Measurements from ENCODE around the gene ZNF446.
"Not testable (repeated sequence)": the region's sequence is repeated elsewhere in the genome, so short reads cannot be mapped to it uniquely, and the experiment has no call there.

Gene ZNF446

DNA sequence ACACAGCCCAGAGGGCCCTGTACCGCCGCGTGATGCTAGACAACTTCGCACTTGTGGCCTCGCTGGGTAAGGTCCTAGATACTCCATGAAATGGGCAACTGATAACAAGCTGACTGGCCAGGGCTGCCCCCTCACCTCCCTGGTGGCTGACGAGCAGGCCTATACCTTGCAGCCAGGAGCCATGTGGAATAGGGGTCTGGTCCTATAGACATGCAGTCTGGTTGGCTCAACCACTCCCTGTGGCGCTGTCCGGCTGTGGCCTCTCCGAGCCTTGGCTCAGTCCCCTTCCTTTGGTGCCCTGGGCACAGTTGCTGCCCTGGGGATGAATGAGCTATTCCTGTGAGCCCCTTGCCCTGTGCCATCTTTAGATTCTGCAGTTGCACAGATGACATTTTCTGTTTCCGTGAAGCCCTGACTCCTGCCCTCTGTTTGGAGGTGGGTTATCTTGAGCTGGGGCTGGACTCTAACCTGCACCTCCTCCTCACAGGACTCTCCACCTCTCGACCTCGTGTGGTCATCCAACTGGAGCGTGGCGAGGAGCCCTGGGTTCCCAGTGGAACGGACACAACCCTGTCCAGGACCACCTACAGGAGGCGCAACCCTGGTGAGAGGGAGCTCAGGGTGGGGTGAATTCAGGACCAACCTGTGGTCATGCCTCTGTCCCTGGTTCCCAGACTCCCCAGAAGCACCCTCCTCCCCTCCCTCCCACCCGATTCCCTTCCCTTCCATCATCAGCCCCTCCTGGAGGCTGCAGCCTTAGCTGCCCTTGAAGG, 6.7 kb upstream of the ZNF446 start:
- no peak for DNase-seq (ENCODE audit: low read depth, low spot score)

DNA sequence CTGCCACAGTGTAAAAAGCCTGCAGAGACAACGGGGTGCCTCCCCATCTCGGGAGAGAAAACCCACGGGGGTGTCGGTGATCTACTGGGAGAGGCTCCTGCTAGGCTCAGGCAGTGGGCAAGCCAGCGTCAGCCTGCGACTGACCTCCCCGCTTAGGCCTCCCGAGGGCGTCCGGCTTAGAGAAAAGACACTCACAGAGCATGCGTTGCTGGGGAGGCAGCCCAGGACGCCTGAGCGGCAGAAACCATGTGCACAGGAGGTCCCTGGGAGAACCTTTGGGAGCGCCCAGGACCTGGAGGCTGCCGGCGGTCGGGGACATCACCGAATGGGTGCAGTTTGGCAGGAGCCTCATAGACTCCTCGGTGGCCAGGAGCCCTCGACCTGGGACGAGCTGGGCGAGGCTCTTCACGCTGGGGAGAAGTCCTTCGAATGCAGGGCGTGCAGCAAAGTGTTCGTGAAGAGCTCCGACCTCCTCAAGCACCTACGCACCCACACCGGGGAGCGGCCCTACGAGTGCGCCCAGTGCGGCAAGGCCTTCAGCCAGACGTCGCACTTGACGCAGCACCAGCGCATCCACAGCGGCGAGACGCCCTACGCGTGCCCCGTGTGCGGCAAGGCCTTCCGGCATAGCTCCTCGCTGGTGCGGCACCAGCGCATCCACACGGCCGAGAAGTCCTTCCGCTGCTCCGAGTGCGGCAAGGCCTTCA, 5.2 kb upstream of the ZNF446 start:
- not testable (repeated sequence) for DNase-seq (ENCODE audit: low read depth, low spot score)

DNA sequence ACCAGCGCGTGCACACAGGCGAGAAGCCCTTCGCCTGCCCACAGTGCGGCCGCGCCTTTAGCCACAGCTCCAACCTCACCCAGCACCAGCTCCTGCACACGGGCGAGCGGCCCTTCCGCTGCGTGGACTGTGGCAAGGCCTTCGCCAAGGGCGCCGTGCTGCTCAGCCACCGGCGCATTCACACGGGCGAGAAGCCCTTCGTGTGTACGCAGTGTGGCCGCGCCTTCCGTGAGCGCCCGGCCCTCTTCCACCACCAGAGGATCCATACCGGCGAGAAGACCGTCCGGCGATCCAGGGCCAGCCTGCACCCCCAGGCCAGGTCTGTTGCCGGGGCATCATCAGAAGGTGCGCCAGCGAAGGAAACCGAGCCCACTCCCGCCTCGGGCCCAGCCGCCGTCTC, 4.4 kb upstream of the ZNF446 start:
- DNase-seq (ENCODE audit: low read depth, low spot score): no peak

DNA sequence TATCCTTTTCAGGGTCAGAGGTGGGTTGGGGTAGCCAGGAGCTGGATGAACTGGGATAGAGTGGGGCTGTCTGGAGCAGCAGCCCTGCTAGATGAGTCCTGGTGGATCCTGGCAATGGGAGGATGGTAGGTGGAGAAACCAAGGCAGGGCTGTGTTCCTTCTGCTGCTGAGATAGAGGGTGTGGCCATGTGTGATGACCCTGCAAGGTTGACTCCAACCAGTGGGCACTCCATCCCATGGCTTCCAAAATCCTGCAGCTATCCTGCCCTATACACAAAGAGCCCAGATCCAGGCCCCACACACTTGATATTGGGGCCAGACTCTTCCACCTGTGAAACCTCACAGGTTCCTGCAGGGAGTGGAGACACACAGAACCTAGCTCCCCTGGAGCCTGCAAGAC, 2.4 kb upstream of the ZNF446 start:
- DNase-seq (ENCODE audit: low read depth, low spot score): no peak

DNA sequence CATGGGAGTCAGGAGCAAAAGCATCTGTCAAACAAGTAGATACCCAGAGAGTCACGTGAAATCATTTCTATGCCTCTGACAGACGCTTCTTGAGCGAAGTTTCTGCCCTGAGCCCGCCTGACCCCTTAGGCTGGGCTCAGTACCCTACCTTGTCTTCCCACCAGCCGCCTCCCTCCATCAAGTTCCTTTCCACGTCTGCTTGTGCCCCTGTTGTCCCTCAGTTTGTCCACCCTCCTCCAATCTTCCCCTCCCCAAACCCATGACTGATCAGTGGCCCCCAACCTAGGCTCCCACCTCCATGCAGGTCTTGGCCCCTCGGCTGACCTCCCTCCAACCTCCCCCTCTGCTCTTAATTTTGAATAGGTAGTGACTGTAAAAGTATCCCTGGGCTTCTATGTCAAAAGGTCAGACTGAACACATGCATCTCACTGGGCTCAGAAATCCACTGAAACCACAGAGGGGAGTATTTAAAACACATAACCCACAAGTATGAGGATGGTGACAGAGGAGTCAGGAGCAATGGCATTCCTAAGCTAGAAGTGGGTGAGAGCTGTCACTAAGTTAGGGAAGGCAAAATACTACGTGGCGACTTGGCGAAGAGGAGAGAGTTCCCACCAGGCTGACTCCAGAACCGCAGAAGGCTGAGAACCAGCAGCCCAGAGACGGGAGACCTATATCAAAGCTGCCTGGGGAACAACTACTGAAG, 1.7 kb upstream of the ZNF446 start:
- no peak for DNase-seq (ENCODE audit: low read depth, low spot score)

DNA sequence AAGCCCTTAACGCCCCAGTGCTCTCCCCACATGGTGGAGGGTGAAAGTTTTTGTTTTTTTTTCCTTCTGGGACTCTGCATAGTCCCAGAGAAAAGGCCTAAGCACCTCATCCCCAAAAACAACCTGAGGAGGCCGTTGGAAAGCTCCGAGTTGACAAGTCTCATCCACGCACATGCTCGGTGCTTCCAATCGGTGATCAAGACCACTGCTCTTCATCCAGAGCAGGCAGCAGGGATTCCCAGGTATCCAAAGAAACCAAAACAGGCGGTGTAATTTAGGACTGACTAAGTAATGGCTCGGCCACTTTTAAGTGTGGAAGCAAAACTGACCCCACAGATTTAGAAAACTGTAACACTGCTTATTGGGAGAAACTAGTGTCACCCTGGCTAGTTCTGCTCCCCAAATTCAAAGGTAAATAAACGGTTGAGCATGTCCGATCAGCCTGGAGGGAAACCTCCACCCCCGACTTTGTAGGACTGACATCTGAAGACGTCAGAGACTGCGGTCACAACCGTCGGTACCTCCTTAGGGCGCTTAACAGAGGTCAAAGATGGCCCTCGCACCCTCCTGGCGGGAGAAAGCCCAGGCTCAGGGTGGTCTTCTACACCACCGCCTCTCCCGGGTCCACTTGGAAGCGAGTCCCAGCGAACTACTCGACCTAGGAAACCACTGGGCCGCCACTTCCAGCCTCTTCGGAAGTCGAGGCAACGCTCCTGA, 997 bp upstream of the ZNF446 start:
- no peak for DNase-seq (ENCODE audit: low read depth, low spot score)

DNA sequence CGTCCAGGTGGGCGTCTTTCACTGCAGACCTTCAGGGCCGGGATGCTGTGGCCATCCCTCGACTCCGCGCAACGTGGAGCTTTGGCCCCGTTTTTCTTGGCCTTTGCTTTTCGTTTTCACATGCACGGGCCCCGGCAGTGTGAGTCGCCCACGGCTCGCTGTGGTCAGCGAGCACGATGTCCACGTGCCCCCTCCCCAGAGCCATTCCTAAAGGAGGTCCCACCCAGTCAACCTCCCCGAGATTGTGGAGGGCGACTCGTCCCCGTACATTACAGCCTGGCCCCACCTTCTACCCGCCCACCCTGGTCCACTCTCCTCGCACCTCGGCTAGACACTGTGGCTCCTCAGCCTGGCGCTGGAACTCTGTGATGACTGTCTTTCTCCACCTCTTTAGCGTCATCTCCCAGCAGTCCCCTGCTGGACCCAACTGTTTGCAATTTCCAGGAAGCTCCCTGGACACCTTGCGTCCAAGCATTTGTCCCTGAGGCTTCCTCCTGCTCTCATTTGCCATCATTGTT, 405 bp downstream of the ZNF446 start:
- DNase-seq (ENCODE audit: low read depth, low spot score): no peak

DNA sequence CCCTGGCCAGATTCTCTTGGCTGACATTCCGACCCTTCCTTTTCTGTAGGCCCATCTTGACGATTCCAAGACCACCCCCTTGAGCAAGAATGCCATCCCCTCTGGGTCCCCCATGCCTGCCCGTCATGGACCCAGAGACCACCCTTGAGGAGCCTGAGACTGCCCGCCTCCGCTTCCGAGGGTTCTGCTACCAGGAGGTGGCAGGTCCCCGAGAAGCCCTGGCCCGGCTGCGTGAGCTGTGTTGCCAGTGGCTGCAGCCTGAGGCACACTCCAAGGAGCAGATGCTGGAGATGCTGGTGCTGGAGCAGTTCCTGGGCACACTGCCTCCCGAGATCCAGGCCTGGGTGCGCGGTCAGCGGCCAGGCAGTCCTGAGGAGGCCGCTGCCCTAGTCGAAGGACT, 978 bp downstream of the ZNF446 start:
- no peak for DNase-seq (ENCODE audit: low read depth, low spot score)

DNA sequence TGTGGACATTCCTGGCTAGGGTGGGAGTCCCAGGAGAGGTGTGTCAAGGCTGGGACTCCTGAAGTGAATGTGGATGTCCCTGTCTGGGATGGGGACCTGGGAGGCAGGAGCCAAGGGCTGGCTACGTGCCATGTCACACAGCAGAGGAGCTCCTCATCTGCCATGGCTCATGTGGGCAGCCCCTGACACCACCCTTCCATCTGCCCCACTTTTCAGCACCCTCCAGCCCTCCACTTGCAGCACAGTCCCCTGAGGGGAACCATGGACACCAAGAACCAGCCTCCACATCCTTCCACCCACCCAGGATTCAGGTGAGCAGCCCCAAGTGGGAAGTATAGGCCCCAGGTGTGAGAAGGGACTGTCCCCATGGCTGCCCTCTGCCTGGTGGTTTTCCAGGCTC, 1.7 kb downstream of the ZNF446 start:
- DNase-seq (ENCODE audit: low read depth, low spot score): no peak

DNA sequence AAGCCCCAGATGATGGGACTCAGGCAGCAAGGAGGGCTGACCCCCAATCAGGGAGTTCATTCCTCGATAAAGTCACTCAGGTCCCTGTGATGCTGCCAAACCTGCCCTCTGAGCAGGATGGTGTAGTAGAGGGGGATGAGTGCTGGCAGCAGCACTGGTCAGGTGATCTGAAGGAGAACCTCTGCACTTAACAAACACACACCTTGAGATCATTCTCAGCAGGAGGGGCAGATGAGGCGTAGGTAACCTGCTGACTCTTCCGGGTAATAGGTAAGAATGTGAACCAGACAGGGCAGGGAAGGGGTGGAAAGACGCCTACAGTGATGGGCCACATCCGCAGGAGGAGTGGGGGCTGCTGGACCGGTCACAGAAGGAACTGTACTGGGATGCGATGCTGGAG, 3.2 kb downstream of the ZNF446 start:
- no peak for DNase-seq (ENCODE audit: low read depth, low spot score)

DNA sequence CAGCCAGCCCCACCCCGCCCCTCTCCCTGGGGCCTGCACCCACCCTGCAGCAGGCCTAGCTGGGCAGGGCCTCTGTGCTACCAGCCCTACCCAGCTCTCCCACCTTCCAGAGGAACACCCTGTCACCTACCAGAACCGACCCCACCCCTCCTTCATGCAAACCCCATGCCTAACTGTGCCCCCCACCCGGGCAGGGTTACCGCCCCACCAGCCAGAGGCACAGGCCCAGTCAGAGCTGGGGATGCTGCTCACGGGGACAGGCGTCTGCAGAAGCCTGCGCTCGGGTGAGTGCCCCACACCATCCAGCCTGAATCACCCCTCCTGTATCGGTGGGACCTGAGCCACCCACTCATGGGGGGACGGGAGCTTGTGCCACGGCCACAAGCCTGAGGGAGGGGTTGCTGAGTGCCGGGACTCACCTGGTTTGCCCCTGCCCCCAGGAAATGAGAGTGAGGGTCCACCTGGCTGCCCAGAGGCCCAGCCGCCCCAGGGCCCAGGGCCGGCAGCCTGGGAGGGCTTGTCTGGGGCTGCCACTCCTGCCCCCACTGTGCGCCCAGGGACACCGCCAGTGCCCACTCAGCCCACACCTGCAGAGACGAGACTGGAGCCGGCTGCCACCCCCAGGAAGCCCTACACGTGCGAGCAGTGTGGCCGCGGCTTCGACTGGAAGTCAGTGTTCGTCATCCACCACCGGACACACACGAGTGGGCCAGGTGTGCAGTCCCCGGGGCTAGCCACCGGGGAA, 3.8 kb downstream of the ZNF446 start:
- no peak for DNase-seq (ENCODE audit: low read depth, low spot score)

DNA sequence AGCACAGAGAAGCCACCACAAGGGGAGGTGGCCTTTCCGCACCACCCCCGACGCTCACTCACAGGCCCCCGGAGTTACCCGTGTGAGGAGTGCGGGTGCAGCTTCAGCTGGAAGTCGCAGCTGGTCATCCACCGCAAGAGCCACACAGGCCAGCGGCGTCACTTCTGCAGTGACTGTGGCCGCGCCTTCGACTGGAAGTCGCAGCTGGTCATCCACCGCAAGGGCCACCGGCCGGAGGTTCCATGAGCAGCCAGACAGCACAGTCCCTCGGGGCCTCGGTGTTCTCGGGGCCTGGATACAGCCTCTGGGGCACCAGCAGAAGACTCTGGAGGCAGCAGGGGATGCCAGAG, 4.3 kb downstream of the ZNF446 start:
- DNase-seq (ENCODE audit: low read depth, low spot score): no peak

DNA sequence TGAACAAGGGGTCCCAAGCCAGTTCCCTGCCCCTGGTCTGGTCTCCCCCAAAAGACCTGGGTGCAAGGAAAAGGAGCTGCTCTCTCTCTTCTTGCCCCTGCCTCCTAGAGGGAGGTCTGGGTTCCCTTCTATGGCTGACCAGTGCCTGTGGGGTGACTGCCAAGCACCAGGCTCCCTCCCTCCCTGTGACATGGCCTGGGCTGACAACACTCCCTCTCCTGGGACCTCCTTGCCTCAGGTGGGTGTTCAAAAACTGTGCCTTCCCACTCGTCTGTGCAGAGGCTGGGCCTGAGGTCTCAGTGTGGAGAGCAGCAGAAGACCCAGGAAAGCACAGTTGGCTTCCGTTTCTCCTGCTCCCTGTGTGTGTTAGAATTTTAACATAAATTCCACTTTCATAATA, 4.7 kb downstream of the ZNF446 start:
- no peak for DNase-seq (ENCODE audit: low read depth, low spot score)

DNA sequence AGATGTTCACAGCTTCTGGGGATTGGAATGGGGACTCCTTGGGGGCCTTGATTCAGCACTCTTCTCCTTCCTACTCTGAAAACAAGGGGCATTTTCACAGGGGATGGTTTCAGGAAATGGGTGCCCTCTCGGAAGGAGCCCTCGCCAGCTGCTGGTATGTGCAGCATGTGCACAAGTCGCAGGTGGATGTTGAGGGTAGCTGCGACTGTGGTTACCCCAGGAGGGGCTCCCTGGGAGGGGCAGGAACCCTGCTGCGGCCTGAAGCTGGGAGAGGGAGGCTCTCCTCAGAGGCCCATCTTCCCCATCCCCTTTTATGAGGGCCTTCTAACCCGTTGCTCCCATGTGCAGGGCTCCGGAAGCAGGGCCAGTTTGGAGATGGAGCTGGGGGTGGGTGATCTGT, 6.2 kb downstream of the ZNF446 start:
- DNase-seq (ENCODE audit: low read depth, low spot score): no peak

DNA sequence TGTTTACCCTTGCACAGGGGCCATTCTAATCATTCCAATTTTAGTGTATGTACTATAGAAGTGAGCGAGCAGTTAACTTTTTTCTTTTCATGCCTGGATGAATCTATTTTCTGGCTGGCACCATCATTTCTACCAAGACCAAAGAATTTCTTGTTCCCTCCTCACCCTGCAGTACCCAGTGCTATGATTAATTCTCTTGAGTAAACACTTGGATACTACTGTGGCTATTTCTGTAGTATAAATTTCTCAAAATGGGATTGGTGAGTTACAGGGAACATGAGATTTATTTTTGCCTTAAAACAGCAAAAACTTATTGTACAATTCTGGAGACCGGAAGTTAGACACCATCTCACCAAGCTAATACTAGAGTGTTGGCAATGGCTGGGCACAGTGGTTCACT, 7.6 kb downstream of the ZNF446 start:
- no peak for DNase-seq (ENCODE audit: low read depth, low spot score)

DNA sequence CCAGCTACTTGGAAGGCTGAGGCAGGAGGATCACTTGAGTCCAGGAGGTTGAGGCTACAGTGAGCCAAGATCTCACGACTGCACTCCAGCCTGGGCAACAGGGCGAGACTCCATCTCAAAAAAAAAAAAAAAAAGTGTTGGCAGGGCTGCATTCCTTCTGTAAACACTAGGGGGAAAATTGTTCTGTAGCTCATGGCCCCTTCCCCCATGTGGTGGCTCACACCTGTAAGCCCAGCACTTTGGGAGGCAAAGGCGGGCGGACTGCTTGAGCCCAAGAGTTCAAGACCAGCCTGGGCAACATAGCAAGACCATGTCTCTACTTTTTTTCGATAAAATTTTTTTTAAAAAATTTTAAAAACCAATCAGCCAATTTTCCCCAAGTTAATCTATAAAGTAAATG, 8.2 kb downstream of the ZNF446 start:
- DNase-seq (ENCODE audit: low read depth, low spot score): not testable (repeated sequence)

DNA sequence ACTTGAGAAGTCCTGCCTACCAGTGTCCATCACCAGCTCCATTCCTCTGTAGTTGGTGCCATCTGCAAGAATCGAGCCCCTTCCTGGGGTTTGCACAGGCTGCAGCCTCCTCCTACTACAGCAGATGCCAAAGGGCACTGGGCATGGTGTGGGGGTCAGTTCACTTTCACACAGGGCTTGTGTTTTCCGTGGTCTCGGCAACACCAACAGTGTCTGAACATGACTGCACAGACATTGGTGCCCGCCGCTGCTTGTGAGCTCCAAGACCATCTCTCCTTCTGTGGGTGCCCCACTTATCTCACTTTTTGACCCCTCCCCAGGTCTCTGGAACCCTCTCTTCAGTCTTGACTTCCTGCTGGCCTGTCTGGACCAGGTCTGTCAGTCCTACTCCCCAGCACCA, 15.2 kb downstream of the ZNF446 start:
- no peak for DNase-seq (ENCODE audit: low read depth, low spot score)

DNA sequence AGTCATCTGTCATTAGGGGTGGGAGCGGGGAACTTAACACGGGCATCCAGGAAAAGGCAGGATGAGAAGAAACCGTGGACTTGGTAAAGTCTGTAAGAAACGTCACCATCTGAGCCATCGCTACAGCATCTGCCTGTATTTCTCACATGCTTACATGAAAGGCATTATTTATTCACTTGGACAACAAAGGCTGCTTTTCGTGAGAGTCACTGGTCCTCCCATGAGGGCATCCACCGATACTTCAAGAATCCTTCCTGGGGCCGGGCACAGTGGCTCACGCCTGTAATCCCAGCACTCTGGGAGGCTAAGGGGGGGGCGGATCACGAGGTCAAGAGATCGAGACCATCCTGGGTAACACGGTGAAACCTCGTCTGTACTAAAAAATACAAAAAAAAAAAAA, 16.1 kb downstream of the ZNF446 start:
- DNase-seq (ENCODE audit: low read depth, low spot score): no peak

DNA sequence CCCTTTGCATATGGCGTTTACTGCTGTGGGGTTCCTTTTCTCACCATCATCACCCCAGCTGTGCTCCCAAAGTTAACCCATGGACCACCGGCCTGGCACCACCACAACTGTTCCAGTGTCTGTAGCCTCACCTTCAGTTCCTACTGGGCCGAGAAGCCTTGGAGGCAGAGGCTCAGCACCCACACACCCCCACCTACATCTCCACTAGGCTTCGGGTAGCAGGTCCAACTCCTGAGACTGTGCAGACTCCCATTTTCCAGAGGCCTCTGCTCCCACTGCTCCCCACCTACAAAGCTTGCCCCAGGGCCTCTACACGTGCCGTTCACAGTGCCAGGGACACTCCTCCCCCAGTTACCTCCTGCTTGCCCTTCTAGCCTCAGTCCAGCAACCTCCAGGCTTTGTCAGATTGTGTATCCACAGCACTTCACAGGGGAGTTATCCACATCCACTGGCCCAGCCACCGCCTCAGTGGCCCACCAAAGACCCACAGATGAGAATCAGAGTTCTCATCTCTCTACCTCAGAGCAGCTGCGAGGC, 21.6 kb downstream of the ZNF446 start:
- no peak for DNase-seq (ENCODE audit: low read depth, low spot score)

DNA sequence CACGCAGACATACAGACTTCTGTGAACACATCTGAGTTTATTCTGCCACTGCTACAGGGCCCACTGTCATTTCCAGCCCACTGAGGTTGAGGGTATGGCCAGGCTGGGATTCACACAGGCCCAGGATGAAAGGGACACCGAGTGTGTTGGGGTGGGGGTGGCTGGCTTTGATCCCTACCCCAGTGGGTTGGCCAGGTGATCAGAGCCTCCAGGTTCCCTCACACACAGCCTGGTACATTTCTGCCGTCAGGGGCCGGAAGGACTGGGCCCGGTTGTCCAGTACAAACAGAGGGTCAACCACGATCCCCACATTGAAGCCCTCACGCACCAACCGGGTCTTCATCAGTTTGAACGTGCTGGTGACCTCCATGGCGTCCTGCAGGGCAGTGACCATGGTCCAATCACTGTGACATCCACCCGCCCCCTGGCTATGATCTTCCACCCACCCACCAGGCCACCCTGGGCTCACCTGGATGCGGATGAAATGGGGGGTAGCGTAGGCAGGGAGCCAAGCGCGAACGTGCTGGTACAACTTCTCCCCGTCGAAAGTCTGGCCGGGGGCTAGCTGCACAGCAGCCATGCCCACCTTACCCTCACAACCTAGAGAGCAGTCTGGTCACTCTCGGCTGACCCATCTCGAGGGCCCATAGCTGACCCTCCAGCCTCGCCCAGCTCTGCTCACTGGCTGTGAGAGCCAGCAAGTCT, 22.3 kb downstream of the ZNF446 start:
- no peak for DNase-seq (ENCODE audit: low read depth, low spot score)
